Endothelial cell of umbilical vein (primary cell): ENCODE results near the gene ANO9.

ENCODE experiments used
- EZH2 ChIP-seq: IDR thresholded peaks from 2 replicates; pipeline ENCODE4 v1.6.1; 2012; ENCODE audit warnings: borderline replicate concordance, low read depth, mild to moderate bottlenecking, moderate library complexity, low read length, inconsistent platforms; ENCODE audit not compliant: severe bottlenecking
- GATA2 ChIP-seq: IDR thresholded peaks from 2 replicates; pipeline ENCODE4 v1.7.0; 2011; ENCODE audit warnings: low read depth, mild to moderate bottlenecking, moderate library complexity, mixed read lengths, low read length; ENCODE audit not compliant: insufficient read length, insufficient read depth
- JUN ChIP-seq: IDR thresholded peaks from 2 replicates; pipeline ENCODE4 v1.6.1; 2011; ENCODE audit warnings: borderline replicate concordance, low read depth; ENCODE audit not compliant: insufficient read length, insufficient read depth
- MYC ChIP-seq: IDR thresholded peaks from one replicate; pipeline ENCODE4 v1.6.1; 2011; ENCODE audit warnings: mild to moderate bottlenecking, low read depth, low read length
- POLR2A ChIP-seq: IDR thresholded peaks from 2 replicates; pipeline ENCODE4 v1.6.1; 2012; ENCODE audit warnings: low read depth, mild to moderate bottlenecking, control low read depth, low read length
- POLR2AphosphoS5 ChIP-seq: IDR thresholded peaks from 2 replicates; pipeline ENCODE4 v1.6.1; 2012; ENCODE audit warnings: low read depth, mild to moderate bottlenecking, control low read depth, low read length, moderate library complexity; ENCODE audit not compliant: insufficient read depth
- TF ChIP-seq, protein P1 (sequence below), 2 donors: IDR thresholded peaks; 1 replicate in 1 of 2; 2 replicates in 1 of 2; pipeline ENCODE4 v1.5.1; 2011; ENCODE audit warnings: low read length in 2 of 2, mild to moderate bottlenecking in 2 of 2, moderate library complexity in 2 of 2, control low read depth in 1 of 2, inconsistent platforms in 1 of 2, low read depth in 1 of 2; ENCODE audit not compliant: insufficient read depth in 1 of 2; ENCODE audit errors: extremely low read depth in 1 of 2

DNA sequence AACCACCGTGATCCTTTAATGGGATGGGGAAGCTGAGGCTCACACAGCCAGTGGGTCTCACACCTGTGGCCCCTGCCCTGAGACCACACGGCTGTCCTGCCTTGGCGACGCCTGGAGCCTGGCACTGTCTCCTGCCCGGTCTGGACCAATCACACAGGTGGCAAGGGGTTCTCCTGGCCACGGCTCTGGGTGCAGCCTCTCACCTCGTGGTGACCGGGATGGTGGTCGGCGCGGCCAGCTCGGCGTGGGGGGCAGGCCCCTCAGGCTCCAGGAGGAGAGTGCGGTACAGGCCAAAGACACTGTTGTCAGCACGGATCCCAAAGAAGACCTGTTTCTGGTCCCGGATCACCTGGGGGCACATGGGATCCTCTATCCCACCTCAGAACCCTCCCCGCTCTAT lies 8.7 kb downstream of the ANO9 start:
- TF ChIP-seq, protein P1, sequence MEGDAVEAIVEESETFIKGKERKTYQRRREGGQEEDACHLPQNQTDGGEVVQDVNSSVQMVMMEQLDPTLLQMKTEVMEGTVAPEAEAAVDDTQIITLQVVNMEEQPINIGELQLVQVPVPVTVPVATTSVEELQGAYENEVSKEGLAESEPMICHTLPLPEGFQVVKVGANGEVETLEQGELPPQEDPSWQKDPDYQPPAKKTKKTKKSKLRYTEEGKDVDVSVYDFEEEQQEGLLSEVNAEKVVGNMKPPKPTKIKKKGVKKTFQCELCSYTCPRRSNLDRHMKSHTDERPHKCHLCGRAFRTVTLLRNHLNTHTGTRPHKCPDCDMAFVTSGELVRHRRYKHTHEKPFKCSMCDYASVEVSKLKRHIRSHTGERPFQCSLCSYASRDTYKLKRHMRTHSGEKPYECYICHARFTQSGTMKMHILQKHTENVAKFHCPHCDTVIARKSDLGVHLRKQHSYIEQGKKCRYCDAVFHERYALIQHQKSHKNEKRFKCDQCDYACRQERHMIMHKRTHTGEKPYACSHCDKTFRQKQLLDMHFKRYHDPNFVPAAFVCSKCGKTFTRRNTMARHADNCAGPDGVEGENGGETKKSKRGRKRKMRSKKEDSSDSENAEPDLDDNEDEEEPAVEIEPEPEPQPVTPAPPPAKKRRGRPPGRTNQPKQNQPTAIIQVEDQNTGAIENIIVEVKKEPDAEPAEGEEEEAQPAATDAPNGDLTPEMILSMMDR (IDR thresholded peaks at IDR 0.05; ENCODE audit: extremely low read depth in 1 of 2, insufficient read depth in 1 of 2, low read depth in 1 of 2, low read length in 2 of 2): no peak
- no peak for TF ChIP-seq POLR2A
- no peak for TF ChIP-seq JUN
- TF ChIP-seq EZH2: no peak
- TF ChIP-seq MYC: no peak
- no peak for TF ChIP-seq POLR2AphosphoS5
- TF ChIP-seq GATA2: no peak
